Measurements from ENCODE around the gene MAEL. TPM values are rescaled to one million over a fixed set of nuclear protein-coding genes. Genes with fewer than 3 reads are reported as not detected.

Gene MAEL
- polyA plus RNA-seq, 1 donor from 2014 or later, result not detected

- Histone ChIP-seq H3K9me3 (ENCODE audit: low read length) (no peaks in the 10 kb centered on the region), H3K4me3 (ENCODE audit: low read length) (no peak overlapping the region), H3K79me2 (replicated peaks; ENCODE audit: insufficient read depth, low read length) (no peaks in the 10 kb centered on the region), H3K4me2 (ENCODE audit: low read length) (no peak overlapping the region), H3F3A (ENCODE audit: insufficient read depth, low read length, poor library complexity, severe bottlenecking) (no peaks in the 10 kb centered on the region), H3K9ac (ENCODE audit: low read length) (no peak overlapping the region), H3K9me2 (ENCODE audit: insufficient read depth, low read length) (no peaks in the 10 kb centered on the region), H2AFZ (ENCODE audit: low read depth, low read length) (no peak overlapping the region), H4K20me1 (ENCODE audit: insufficient read depth) (no peaks in the 10 kb centered on the region), H3K27me3 (ENCODE audit: insufficient read depth, low read depth, low read length) (no peaks in the 10 kb centered on the region), H3K27ac (ENCODE audit: low read length) (no peak overlapping the region), H3K36me3 (ENCODE audit: insufficient read depth, low read length) (no peaks in the 10 kb centered on the region)
- TF ChIP-seq EZH2 (IDR thresholded peaks at IDR 0.05; ENCODE audit: borderline replicate concordance, insufficient read depth, low read length, poor library complexity, severe bottlenecking), result no peak
- TF ChIP-seq RAD21 (conservative IDR thresholded peaks at IDR 0.05), result no peak
- TF ChIP-seq REST (IDR thresholded peaks at IDR 0.05; ENCODE audit: borderline replicate concordance), result no peak
- no peak for TF ChIP-seq POLR2AphosphoS5 (IDR thresholded peaks at IDR 0.05)
- no peak for TF ChIP-seq SMC3 (conservative IDR thresholded peaks at IDR 0.05; ENCODE audit: poor library complexity)
- TF ChIP-seq CTCF (IDR thresholded peaks at IDR 0.05; ENCODE audit: poor library complexity, severe bottlenecking), result no peak
- no peak for TF ChIP-seq EP300 (conservative IDR thresholded peaks at IDR 0.05; ENCODE audit: poor library complexity, severe bottlenecking)
- no peak for TF ChIP-seq MXI1 (conservative IDR thresholded peaks at IDR 0.05; ENCODE audit: poor library complexity, severe bottlenecking)
- TF ChIP-seq TAF1 (IDR thresholded peaks at IDR 0.05; ENCODE audit: low read depth), result no peak
Measured at GRCh38 chr1:167052389-167052788, 63.3 kb downstream of the MAEL start.

- H3K9me2 ChIP-seq (ENCODE audit: insufficient read depth, low read length), result no peaks in the 10 kb centered on the region
- H3K9me3 ChIP-seq (ENCODE audit: low read length), result no peaks in the 10 kb centered on the region
- H3K4me3 ChIP-seq (ENCODE audit: low read length), result no peak overlapping the region
- H4K20me1 ChIP-seq (ENCODE audit: insufficient read depth), result no peaks in the 10 kb centered on the region
- H3K9ac ChIP-seq (ENCODE audit: low read length), result no peak overlapping the region
- no peaks in the 10 kb centered on the region for H3K27me3 ChIP-seq (ENCODE audit: insufficient read depth, low read depth, low read length)
- H3F3A ChIP-seq (ENCODE audit: insufficient read depth, low read length, poor library complexity, severe bottlenecking), result no peaks in the 10 kb centered on the region
- no peak overlapping the region for H3K4me2 ChIP-seq (ENCODE audit: low read length)
- no peaks in the 10 kb centered on the region for H3K36me3 ChIP-seq (ENCODE audit: insufficient read depth, low read length)
- H3K79me2 ChIP-seq (replicated peaks; ENCODE audit: insufficient read depth, low read length), result no peaks in the 10 kb centered on the region
- H2AFZ ChIP-seq (ENCODE audit: low read depth, low read length), result no peak overlapping the region
- no peak for TF ChIP-seq TAF1 (IDR thresholded peaks at IDR 0.05; ENCODE audit: low read depth)
- no peak for TF ChIP-seq EZH2 (IDR thresholded peaks at IDR 0.05; ENCODE audit: borderline replicate concordance, insufficient read depth, low read length, poor library complexity, severe bottlenecking)
- TF ChIP-seq RAD21 (conservative IDR thresholded peaks at IDR 0.05), result no peak
- TF ChIP-seq REST (IDR thresholded peaks at IDR 0.05; ENCODE audit: borderline replicate concordance), result no peak
- TF ChIP-seq MXI1 (conservative IDR thresholded peaks at IDR 0.05; ENCODE audit: poor library complexity, severe bottlenecking), result no peak
- TF ChIP-seq SMC3 (conservative IDR thresholded peaks at IDR 0.05; ENCODE audit: poor library complexity), result no peak
- TF ChIP-seq POLR2AphosphoS5 (IDR thresholded peaks at IDR 0.05), result no peak
- no peak for TF ChIP-seq EP300 (conservative IDR thresholded peaks at IDR 0.05; ENCODE audit: poor library complexity, severe bottlenecking)
- TF ChIP-seq CTCF (IDR thresholded peaks at IDR 0.05; ENCODE audit: poor library complexity, severe bottlenecking), result no peak
- H3K27ac ChIP-seq (ENCODE audit: low read length), result no peak overlapping the region
Measured at GRCh38 chr1:167054531-167054930, 65.5 kb downstream of the MAEL start.

All from neural cell (in vitro differentiated cells).